Measurements from ENCODE around the gene PRR13. TPM values are rescaled to one million over a fixed set of nuclear protein-coding genes. Genes with fewer than 3 reads are reported as not detected.

Gene PRR13
- total RNA-seq, 4 donors from 2014 or later, result 175 to 307 (median 261) TPM

- 37 to 40% methylated on average over 4 to 6 of the region's 6 CpGs for WGBS, 2 donors (ENCODE audit: low coverage in 1 of 2)
- in situ Hi-C loops (cut with MboI; ENCODE audit: low pct_ligation_motif_present in 1 of 4, low pct_unique_long_range_greater_than_20kb in 1 of 4, low sequenced_read_pairs in 3 of 4) (no loop called here), intact Hi-C loops (cut with DNase I; ENCODE audit: low total_unique reads) (no loop called here)
- no peak for DNase-seq
- Histone ChIP-seq H3K27ac (peak overlapping the region in 1 of 4 donors; percentile 96), H3K4me1 (peaks cover 9 to 21% (median 18%) of the 10 kb centered on the region in 4 donors), H3K27me3 (no peaks in the 10 kb centered on the region), H3K9me3 (no peaks in the 10 kb centered on the region), H3K4me3 (peak overlapping the region in 1 of 4 donors; percentile 88), H3K36me3 (peaks cover 0 to 54% (median 24%) of the 10 kb centered on the region in 4 donors)
- no peak for TF ChIP-seq POLR2AphosphoS5 (IDR thresholded peaks at IDR 0.05)
- TF ChIP-seq EP300 (IDR thresholded peaks at IDR 0.05; ENCODE audit: low read depth), result no peak
- TF ChIP-seq CTCF (IDR thresholded peaks at IDR 0.05), result no peak
- TF ChIP-seq POLR2A (IDR thresholded peaks at IDR 0.05), result no peak
Observed at GRCh38 chr12:53453953-53454640, 12.6 kb downstream of the PRR13 start.

- no peaks in the 10 kb centered on the region for H3K9me3 ChIP-seq
- in situ Hi-C loops (cut with MboI; ENCODE audit: low pct_ligation_motif_present in 1 of 4, low pct_unique_long_range_greater_than_20kb in 1 of 4, low sequenced_read_pairs in 3 of 4), result no loop called here
- no peak overlapping the region for H3K27ac ChIP-seq
- H3K4me1 ChIP-seq, result peaks cover 9 to 21% (median 18%) of the 10 kb centered on the region in 4 donors
- no peak overlapping the region for H3K4me3 ChIP-seq
- H3K36me3 ChIP-seq, result peaks cover 0 to 60% (median 27%) of the 10 kb centered on the region in 4 donors
- intact Hi-C loops (cut with DNase I; ENCODE audit: low total_unique reads), result no loop called here
- WGBS, 2 donors (ENCODE audit: low coverage in 1 of 2), result 68% methylated on average over 3 of the region's 3 CpGs; no CpG with 5 or more reads in 1 of the 2 donors
- no peaks in the 10 kb centered on the region for H3K27me3 ChIP-seq
- DNase-seq, result no peak
- no peak for TF ChIP-seq POLR2AphosphoS5 (IDR thresholded peaks at IDR 0.05)
- no peak for TF ChIP-seq CTCF (IDR thresholded peaks at IDR 0.05)
- TF ChIP-seq POLR2A (IDR thresholded peaks at IDR 0.05), result no peak
- TF ChIP-seq EP300 (IDR thresholded peaks at IDR 0.05; ENCODE audit: low read depth), result no peak
Observed at GRCh38 chr12:53454707-53455106, 13.2 kb downstream of the PRR13 start.

GRCh38 chr12:53456654-53457366 lies 15.3 kb downstream of the PRR13 start:
- Histone ChIP-seq H3K36me3 (peaks cover 0 to 82% (median 38%) of the 10 kb centered on the region in 4 donors), H3K9me3 (no peaks in the 10 kb centered on the region), H3K27me3 (no peaks in the 10 kb centered on the region), H3K27ac (no peak overlapping the region), H3K4me1 (peaks cover 9 to 19% (median 15%) of the 10 kb centered on the region in 4 donors), H3K4me3 (no peak overlapping the region)
- TF ChIP-seq CTCF (IDR thresholded peaks at IDR 0.05) (no peak), EP300 (IDR thresholded peaks at IDR 0.05; ENCODE audit: low read depth) (no peak), POLR2AphosphoS5 (IDR thresholded peaks at IDR 0.05) (no peak), POLR2A (IDR thresholded peaks at IDR 0.05) (no peak)
- DNase-seq, result no peak
- intact Hi-C loops (cut with DNase I; ENCODE audit: low total_unique reads) (no loop called here), in situ Hi-C loops (cut with MboI; ENCODE audit: low pct_ligation_motif_present in 1 of 4, low pct_unique_long_range_greater_than_20kb in 1 of 4, low sequenced_read_pairs in 3 of 4) (no loop called here)
- WGBS, 2 donors (ENCODE audit: low coverage in 1 of 2), result 75 to 77% methylated on average over 5 to 6 of the region's 6 CpGs

GRCh38 chr12:53459097-53459496 lies 17.6 kb downstream of the PRR13 start:
- H3K9me3 ChIP-seq, result no peaks in the 10 kb centered on the region
- no peak for TF ChIP-seq CTCF (IDR thresholded peaks at IDR 0.05)
- TF ChIP-seq EP300 (IDR thresholded peaks at IDR 0.05; ENCODE audit: low read depth), result no peak
- no peak for TF ChIP-seq POLR2A (IDR thresholded peaks at IDR 0.05)
- TF ChIP-seq POLR2AphosphoS5 (IDR thresholded peaks at IDR 0.05), result no peak
- H3K4me3 ChIP-seq, result no peak overlapping the region
- H3K36me3 ChIP-seq, result peaks cover 0 to 100% (median 52%) of the 10 kb centered on the region in 4 donors
- no peak overlapping the region for H3K27ac ChIP-seq
- H3K4me1 ChIP-seq, result peaks cover 2 to 7% (median 5%) of the 10 kb centered on the region in 4 donors
- no peaks in the 10 kb centered on the region for H3K27me3 ChIP-seq
- WGBS, 2 donors (ENCODE audit: low coverage in 1 of 2), result 73 to 78% methylated on average over 4 of the region's 4 CpGs
- intact Hi-C loops (cut with DNase I; ENCODE audit: low total_unique reads), result no loop called here
- DNase-seq, result no peak
- in situ Hi-C loops (cut with MboI; ENCODE audit: low pct_ligation_motif_present in 1 of 4, low pct_unique_long_range_greater_than_20kb in 1 of 4, low sequenced_read_pairs in 3 of 4), result no loop called here

Measured in transverse colon (tissue), 4 donors.